ENCODE measurements around the gene CUEDC1.

DNA sequence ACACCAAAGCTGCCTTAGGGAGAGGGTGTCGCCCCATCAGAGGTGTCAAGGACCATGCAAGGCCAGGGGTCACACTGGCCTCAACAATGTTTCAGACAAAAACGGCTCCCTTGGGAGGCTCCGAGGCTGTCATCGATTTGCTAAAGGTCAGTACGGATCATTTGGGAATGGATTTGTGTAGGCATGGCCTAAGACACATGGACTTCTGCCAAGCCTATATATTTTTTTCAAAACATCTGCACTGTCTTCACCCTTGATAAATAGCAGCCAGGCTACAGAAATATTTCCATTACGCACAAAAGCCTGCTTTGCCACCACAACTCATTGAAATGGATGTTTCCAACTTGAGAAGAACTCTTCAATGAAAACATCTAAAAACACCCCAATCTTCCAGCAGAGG lies 10.3 kb downstream of the CUEDC1 start:
- no peak for TF ChIP-seq EZH2 (IDR thresholded peaks at IDR 0.05; ENCODE audit: low read depth)
- TF ChIP-seq, protein P1, sequence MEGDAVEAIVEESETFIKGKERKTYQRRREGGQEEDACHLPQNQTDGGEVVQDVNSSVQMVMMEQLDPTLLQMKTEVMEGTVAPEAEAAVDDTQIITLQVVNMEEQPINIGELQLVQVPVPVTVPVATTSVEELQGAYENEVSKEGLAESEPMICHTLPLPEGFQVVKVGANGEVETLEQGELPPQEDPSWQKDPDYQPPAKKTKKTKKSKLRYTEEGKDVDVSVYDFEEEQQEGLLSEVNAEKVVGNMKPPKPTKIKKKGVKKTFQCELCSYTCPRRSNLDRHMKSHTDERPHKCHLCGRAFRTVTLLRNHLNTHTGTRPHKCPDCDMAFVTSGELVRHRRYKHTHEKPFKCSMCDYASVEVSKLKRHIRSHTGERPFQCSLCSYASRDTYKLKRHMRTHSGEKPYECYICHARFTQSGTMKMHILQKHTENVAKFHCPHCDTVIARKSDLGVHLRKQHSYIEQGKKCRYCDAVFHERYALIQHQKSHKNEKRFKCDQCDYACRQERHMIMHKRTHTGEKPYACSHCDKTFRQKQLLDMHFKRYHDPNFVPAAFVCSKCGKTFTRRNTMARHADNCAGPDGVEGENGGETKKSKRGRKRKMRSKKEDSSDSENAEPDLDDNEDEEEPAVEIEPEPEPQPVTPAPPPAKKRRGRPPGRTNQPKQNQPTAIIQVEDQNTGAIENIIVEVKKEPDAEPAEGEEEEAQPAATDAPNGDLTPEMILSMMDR (conservative IDR thresholded peaks at IDR 0.05): no peak

Measured in PC-9 (cell line).